Measurements from ENCODE around the gene ZNF317. TPM values are rescaled to one million over a fixed set of nuclear protein-coding genes. Genes with fewer than 3 reads are reported as not detected.
A peak's percentile ranks its signal among the peaks of the same experiment; 100 is the strongest.

ZNF317 gene
- total RNA-seq, 6 experiments from 2014 or later: 17.1 to 21.8 (median 20.5) TPM

- TF ChIP-seq CTCF (IDR thresholded peaks at IDR 0.05): no peak
- DNase-seq: peak; percentile 13
- peaks cover 21% of the 10 kb centered on the region for H3K4me1 Mint-ChIP-seq (ENCODE audit: low read depth)
- peaks cover 70% of the 10 kb centered on the region for H3K9me3 Mint-ChIP-seq
- peaks cover 85% of the 10 kb centered on the region for H3K36me3 Mint-ChIP-seq (ENCODE audit: low read depth)
- H3K27me3 Mint-ChIP-seq (ENCODE audit: insufficient read depth): no peaks in the 10 kb centered on the region
- no peak overlapping the region for H3K27ac Mint-ChIP-seq
- no peak overlapping the region for H3K4me3 Mint-ChIP-seq
These were observed 4.7 kb downstream of the ZNF317 start for GRCh38 chr19:9144920-9145319.

GRCh38 chr19:9146882-9147281 is 6.7 kb downstream of the ZNF317 start:
- Mint-ChIP-seq H3K36me3 (ENCODE audit: low read depth) (peaks cover 95% of the 10 kb centered on the region), H3K4me1 (ENCODE audit: low read depth) (peaks cover 11% of the 10 kb centered on the region; the same call in 1 of the 2 replicates), H3K27ac (no peak overlapping the region), H3K9me3 (peaks cover 90% of the 10 kb centered on the region), H3K4me3 (no peak overlapping the region), H3K27me3 (ENCODE audit: insufficient read depth) (no peaks in the 10 kb centered on the region; the same call in 1 of the 2 replicates)
- DNase-seq: no peak
- no peak for TF ChIP-seq CTCF (IDR thresholded peaks at IDR 0.05)

DNA sequence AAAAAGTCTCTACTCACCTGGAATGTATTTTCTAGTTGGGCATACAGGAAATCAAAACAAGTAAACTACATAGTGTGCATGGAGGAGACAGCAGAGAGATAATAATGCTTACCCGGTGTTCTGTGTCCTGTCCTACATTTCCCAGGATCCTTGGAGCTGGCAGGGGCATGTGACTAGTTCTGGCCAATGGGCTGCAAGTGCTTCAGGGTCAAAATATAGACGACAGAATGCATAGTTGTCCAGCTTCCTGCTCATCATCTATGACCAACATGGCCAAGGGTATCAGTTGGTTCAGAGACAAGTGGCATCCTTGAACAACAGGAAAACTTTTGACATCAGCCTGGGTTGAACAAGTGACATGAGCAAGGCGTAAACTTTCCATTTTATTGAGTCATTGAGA is 8.5 kb downstream of the ZNF317 start:
- Mint-ChIP-seq H3K9me3 (peaks cover 96% of the 10 kb centered on the region), H3K4me3 (no peak overlapping the region), H3K27ac (no peak overlapping the region), H3K4me1 (ENCODE audit: low read depth) (no peaks in the 10 kb centered on the region), H3K36me3 (ENCODE audit: low read depth) (peaks cover 98% of the 10 kb centered on the region), H3K27me3 (ENCODE audit: insufficient read depth) (no peaks in the 10 kb centered on the region; the same call in 1 of the 2 replicates)
- no peak for DNase-seq
- TF ChIP-seq CTCF (IDR thresholded peaks at IDR 0.05): no peak

- Mint-ChIP-seq H3K27me3 (ENCODE audit: insufficient read depth) (no peaks in the 10 kb centered on the region; the same call in 1 of the 2 replicates), H3K36me3 (ENCODE audit: low read depth) (peaks cover 98% of the 10 kb centered on the region), H3K4me1 (ENCODE audit: low read depth) (no peaks in the 10 kb centered on the region), H3K4me3 (no peak overlapping the region), H3K27ac (no peak overlapping the region), H3K9me3 (peaks cover 96% of the 10 kb centered on the region)
- no peak for TF ChIP-seq CTCF (IDR thresholded peaks at IDR 0.05)
- DNase-seq: no peak
These were observed 9.8 kb downstream of the ZNF317 start for GRCh38 chr19:9149997-9150396.

DNA sequence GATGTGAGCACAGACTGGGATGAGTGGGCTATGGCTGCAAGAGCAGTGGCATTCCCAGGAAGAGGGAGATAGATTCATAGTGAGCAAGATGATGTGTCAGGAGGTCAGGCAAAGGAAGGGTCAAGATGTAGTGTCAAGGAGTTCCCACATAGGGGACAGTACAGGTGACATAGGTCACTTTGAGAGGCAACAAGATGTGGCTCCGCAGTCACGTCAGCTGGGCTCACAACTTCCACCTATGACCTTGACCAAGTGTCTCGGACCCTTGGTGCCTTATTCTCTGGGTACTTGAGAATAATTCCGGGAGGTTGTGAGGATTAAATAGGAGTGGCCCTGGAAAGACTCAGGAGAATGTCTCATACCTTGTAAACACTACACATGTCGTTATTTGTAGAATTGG is 10.5 kb downstream of the ZNF317 start:
- Mint-ChIP-seq H3K27ac (no peak overlapping the region), H3K4me3 (no peak overlapping the region), H3K4me1 (ENCODE audit: low read depth) (no peaks in the 10 kb centered on the region), H3K27me3 (ENCODE audit: insufficient read depth) (no peaks in the 10 kb centered on the region; the same call in 1 of the 2 replicates), H3K9me3 (peaks cover 96% of the 10 kb centered on the region), H3K36me3 (ENCODE audit: low read depth) (peaks cover 98% of the 10 kb centered on the region)
- no peak for TF ChIP-seq CTCF (IDR thresholded peaks at IDR 0.05)
- no peak for DNase-seq

GRCh38 chr19:9151367-9151766 is 11.2 kb downstream of the ZNF317 start:
- Mint-ChIP-seq H3K4me3 (no peak overlapping the region), H3K36me3 (ENCODE audit: low read depth) (peaks cover 99% of the 10 kb centered on the region), H3K4me1 (ENCODE audit: low read depth) (no peaks in the 10 kb centered on the region), H3K27me3 (ENCODE audit: insufficient read depth) (no peaks in the 10 kb centered on the region; the same call in 1 of the 2 replicates), H3K27ac (no peak overlapping the region), H3K9me3 (peaks cover 97% of the 10 kb centered on the region)
- DNase-seq: no peak
- no peak for TF ChIP-seq CTCF (IDR thresholded peaks at IDR 0.05)

Data from HFFc6 (cell line).